Panc1 (cell line): Measurements from ENCODE around the gene RAB30. TPM values are rescaled to one million over a fixed set of nuclear protein-coding genes. Genes with fewer than 3 reads are reported as not detected.
"Not testable (repeated sequence)": the region's sequence is repeated elsewhere in the genome, so short reads cannot be mapped to it uniquely, and the experiment has no call there.

Experiments
- ATAC-seq: fragments of 200-7000 bp; cut with Tn5 transposase; 2 replicates; pipeline ENCODE4 v1.9.1; 2020; ENCODE audit warnings: mild to moderate bottlenecking, moderate library complexity
- BruUV-seq: library from RNA; stranded (reverse); fragments of 400-500 nt; replicated peaks from 2 replicates; lab custom pipeline; 2021; lab: Mats Ljungman, UMichigan
- CTCF ChIA-PET: fragments of 300-600 bp; sonication (Branson Sonifier 250); formaldehyde crosslinking; loops from one replicate; lab custom pipeline; 2022; ENCODE audit warnings: antibody characterized with exemption; lab: Charles Lee
- POLR2A ChIA-PET: fragments of 300-600 bp; sonication (Branson Sonifier 250); formaldehyde crosslinking; loops from one replicate; lab custom pipeline; 2022; ENCODE audit warnings: antibody characterized with exemption; lab: Charles Lee
- DNase-seq: peaks from one replicate; pipeline ENCODE4 v3.0.0-alpha.2; 2010; ENCODE audit warnings: low read depth, low spot score
- H3K27ac ChIP-seq: 2 replicates; pipeline ENCODE4 v1.5.1; 2011; ENCODE audit warnings: mild to moderate bottlenecking, low read length, inconsistent platforms
- H3K27me3 ChIP-seq: fragments of 200-500 bp; sonication (Bioruptor generic); 2 replicates; pipeline ENCODE4 v1.6.0; 2014; ENCODE audit warnings: low read length, inconsistent platforms; ENCODE audit not compliant: control insufficient read depth, insufficient read depth
- H3K36me3 ChIP-seq: fragments of 200-500 bp; sonication (Bioruptor generic); 2 replicates; pipeline ENCODE4 v1.5.1; 2014; ENCODE audit warnings: inconsistent platforms, mild to moderate bottlenecking, low read length, moderate library complexity; ENCODE audit not compliant: control insufficient read depth, insufficient read depth
- H3K4me1 ChIP-seq: 2 replicates; pipeline ENCODE4 v1.5.1; 2011; ENCODE audit warnings: inconsistent platforms, mild to moderate bottlenecking, low read length, moderate library complexity; ENCODE audit not compliant: control insufficient read depth, insufficient read depth
- H3K4me3 ChIP-seq, 2 experiments: 2 replicates each; pipeline ENCODE4 v1.5.1; 2011 to 2012; ENCODE audit warnings: low read depth in 2 of 2, low read length in 2 of 2, mild to moderate bottlenecking in 2 of 2, inconsistent platforms in 1 of 2, moderate library complexity in 1 of 2
- H3K9me3 ChIP-seq: fragments of 200-500 bp; sonication (Bioruptor generic); 2 replicates; pipeline ENCODE4 v1.5.1; 2014; ENCODE audit warnings: low read depth, mild to moderate bottlenecking, inconsistent platforms, low read length, moderate library complexity; ENCODE audit not compliant: control insufficient read depth, insufficient read depth
- POLR2AphosphoS5 ChIP-seq: IDR thresholded peaks from 2 replicates; pipeline ENCODE4 v1.6.1; 2012; ENCODE audit warnings: mild to moderate bottlenecking, low read depth, low read length, moderate library complexity
- SIN3A ChIP-seq: IDR thresholded peaks from 2 replicates; pipeline ENCODE4 v1.6.1; 2012; ENCODE audit warnings: low read depth, mild to moderate bottlenecking, low read length, moderate library complexity, borderline replicate concordance; ENCODE audit not compliant: insufficient read depth
- TCF7L2 ChIP-seq: IDR thresholded peaks from 2 replicates; pipeline ENCODE4 v1.6.1; 2011; ENCODE audit warnings: mild to moderate bottlenecking, low read depth, low read length, inconsistent platforms
- in situ Hi-C: cut with HindIII; loops from 2 replicates; pipeline ENCODE4 v1.10.0; 2016; ENCODE audit warnings: low sequenced_read_pairs, low pct_unique_long_range_greater_than_20kb
- intact Hi-C: fragments of 100-400 bp; cut with micrococcal nuclease; formaldehyde crosslinking; loops from one replicate; pipeline ENCODE4 v1.10.0; 2022; ENCODE audit not compliant: unreplicated experiment
- total RNA-seq: library from RNA; stranded (reverse); gene quantifications from one replicate; pipeline ENCODE4 v1.2.1, GENCODE V29; 2021; ENCODE audit not compliant: unreplicated experiment
- TF ChIP-seq, protein P1 (sequence below), 2 experiments: IDR thresholded peaks; 2 replicates each; pipeline ENCODE4 v1.6.1; 2011 to 2012; ENCODE audit warnings: low read depth in 2 of 2, control low read depth in 1 of 2, low read length in 1 of 2, mild to moderate bottlenecking in 1 of 2, moderate library complexity in 1 of 2; ENCODE audit not compliant: insufficient read depth in 1 of 2
- TF ChIP-seq, protein P2 (sequence below): fragments of 450-650 bp; IDR thresholded peaks from 2 replicates; pipeline ENCODE4 v1.5.1; 2017; ENCODE audit warnings: mild to moderate bottlenecking

RAB30 gene
- total RNA-seq, 1 experiment from 2014 or later = 19.0 TPM

DNA sequence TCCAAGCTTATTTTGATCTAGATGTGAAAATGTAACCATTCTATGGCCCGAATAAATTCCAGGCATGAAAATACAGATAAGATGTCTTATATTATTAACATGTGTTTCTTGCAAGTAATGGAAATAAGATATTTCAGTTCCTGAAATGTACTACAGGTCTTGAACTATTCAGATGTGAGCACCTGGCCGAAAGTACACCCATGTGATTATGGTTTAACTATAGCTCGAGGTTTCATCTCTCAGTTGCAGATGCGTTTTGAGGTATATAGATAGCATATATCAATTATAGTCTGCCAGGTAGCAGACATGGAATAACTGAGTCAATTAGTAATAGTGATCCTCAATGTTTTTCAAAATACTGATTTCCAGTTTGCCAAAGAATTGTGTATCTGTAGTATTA lies 101.9 kb downstream of the RAB30 start:
- BruUV-seq = no TSS peak
- H3K9me3 ChIP-seq = no peaks in the 10 kb centered on the region
- no peaks in the 10 kb centered on the region for H3K27me3 ChIP-seq
- H3K4me3 ChIP-seq = no peak overlapping the region
- H3K27ac ChIP-seq = no peak overlapping the region
- ATAC-seq (no peak), DNase-seq (no peak)
- in situ Hi-C loops (no loop called here), intact Hi-C loops (no loop called here)
- TF ChIP-seq, protein P1, sequence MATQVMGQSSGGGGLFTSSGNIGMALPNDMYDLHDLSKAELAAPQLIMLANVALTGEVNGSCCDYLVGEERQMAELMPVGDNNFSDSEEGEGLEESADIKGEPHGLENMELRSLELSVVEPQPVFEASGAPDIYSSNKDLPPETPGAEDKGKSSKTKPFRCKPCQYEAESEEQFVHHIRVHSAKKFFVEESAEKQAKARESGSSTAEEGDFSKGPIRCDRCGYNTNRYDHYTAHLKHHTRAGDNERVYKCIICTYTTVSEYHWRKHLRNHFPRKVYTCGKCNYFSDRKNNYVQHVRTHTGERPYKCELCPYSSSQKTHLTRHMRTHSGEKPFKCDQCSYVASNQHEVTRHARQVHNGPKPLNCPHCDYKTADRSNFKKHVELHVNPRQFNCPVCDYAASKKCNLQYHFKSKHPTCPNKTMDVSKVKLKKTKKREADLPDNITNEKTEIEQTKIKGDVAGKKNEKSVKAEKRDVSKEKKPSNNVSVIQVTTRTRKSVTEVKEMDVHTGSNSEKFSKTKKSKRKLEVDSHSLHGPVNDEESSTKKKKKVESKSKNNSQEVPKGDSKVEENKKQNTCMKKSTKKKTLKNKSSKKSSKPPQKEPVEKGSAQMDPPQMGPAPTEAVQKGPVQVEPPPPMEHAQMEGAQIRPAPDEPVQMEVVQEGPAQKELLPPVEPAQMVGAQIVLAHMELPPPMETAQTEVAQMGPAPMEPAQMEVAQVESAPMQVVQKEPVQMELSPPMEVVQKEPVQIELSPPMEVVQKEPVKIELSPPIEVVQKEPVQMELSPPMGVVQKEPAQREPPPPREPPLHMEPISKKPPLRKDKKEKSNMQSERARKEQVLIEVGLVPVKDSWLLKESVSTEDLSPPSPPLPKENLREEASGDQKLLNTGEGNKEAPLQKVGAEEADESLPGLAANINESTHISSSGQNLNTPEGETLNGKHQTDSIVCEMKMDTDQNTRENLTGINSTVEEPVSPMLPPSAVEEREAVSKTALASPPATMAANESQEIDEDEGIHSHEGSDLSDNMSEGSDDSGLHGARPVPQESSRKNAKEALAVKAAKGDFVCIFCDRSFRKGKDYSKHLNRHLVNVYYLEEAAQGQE (IDR thresholded peaks at IDR 0.05; ENCODE audit: insufficient read depth in 1 of 2, low read depth in 2 of 2, low read length in 1 of 2) = no peak
- TF ChIP-seq POLR2AphosphoS5 (no peak), TCF7L2 (no peak), SIN3A (no peak)
- TF ChIP-seq, protein P2, sequence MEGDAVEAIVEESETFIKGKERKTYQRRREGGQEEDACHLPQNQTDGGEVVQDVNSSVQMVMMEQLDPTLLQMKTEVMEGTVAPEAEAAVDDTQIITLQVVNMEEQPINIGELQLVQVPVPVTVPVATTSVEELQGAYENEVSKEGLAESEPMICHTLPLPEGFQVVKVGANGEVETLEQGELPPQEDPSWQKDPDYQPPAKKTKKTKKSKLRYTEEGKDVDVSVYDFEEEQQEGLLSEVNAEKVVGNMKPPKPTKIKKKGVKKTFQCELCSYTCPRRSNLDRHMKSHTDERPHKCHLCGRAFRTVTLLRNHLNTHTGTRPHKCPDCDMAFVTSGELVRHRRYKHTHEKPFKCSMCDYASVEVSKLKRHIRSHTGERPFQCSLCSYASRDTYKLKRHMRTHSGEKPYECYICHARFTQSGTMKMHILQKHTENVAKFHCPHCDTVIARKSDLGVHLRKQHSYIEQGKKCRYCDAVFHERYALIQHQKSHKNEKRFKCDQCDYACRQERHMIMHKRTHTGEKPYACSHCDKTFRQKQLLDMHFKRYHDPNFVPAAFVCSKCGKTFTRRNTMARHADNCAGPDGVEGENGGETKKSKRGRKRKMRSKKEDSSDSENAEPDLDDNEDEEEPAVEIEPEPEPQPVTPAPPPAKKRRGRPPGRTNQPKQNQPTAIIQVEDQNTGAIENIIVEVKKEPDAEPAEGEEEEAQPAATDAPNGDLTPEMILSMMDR = no peak
- no peaks in the 10 kb centered on the region for H3K4me1 ChIP-seq
- no peaks in the 10 kb centered on the region for H3K36me3 ChIP-seq
- ChIA-PET POLR2A (no interaction called here), CTCF (no interaction called here)

DNA sequence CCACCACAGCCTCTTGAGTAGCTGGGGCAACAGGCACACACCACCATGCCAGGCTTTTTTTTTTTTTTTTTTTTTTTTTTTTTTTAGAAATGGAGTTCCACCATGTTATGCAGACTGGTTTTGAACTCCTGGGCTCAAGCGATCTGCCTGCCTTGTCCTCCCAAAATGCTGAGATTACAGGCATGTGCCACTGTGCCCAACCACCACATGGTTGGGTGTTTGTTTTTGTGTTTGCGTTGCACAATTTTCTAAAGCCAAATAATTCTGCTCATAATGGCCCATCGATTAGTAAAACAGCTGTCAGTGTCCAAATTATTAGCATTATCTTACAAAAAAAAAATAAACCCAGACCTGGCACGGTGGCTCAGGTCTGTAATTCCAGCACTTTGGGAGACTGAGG lies 104.3 kb downstream of the RAB30 start:
- TF ChIP-seq POLR2AphosphoS5 (no peak), SIN3A (no peak), TCF7L2 (no peak)
- TF ChIP-seq, protein P1 (IDR thresholded peaks at IDR 0.05; ENCODE audit: insufficient read depth in 1 of 2, low read depth in 2 of 2, low read length in 1 of 2) = no peak
- TF ChIP-seq, protein P2 = no peak
- intact Hi-C loops (no loop called here), in situ Hi-C loops (no loop called here)
- Histone ChIP-seq H3K4me1 (no peaks in the 10 kb centered on the region), H3K9me3 (no peaks in the 10 kb centered on the region), H3K4me3 (no peak overlapping the region), H3K27me3 (no peaks in the 10 kb centered on the region), H3K27ac (no peak overlapping the region), H3K36me3 (no peaks in the 10 kb centered on the region)
- no peak for ATAC-seq
- DNase-seq = no peak
- BruUV-seq = no TSS peak
- ChIA-PET POLR2A (no interaction called here), CTCF (interaction anchor here (0.6 kb wide), 1 partner anchor 81 kb away, joined by 4 read pairs; no protein-coding TSS in a partner anchor)

- H3K9me3 ChIP-seq, H3K27me3 ChIP-seq, DNase-seq, H3K27ac ChIP-seq, BruUV-seq, H3K4me3 ChIP-seq, in situ Hi-C loops, ATAC-seq, intact Hi-C loops, H3K4me1 ChIP-seq, H3K36me3 ChIP-seq, POLR2A ChIA-PET, CTCF ChIA-PET: not testable (repeated sequence)
These were observed 109.7 kb downstream of the RAB30 start for GRCh38 chr11:82962021-82962420.
